HTR-8/SVneo (cell line): ENCODE data around the gene TARP.
"Not testable (repeated sequence)": the region's sequence is repeated elsewhere in the genome, so short reads cannot be mapped to it uniquely, and the experiment has no call there.

Source experiments
- DNase-seq: peaks from one replicate; pipeline ENCODE4 v3.0.0; 2011; ENCODE audit warnings: low spot score, mixed read lengths; ENCODE audit not compliant: insufficient read length
- FAIRE-seq: peaks from 2 replicates; lab custom pipeline; 2011; peaks lifted over from hg19 to GRCh38; lab: Jason Lieb, UNC

Gene TARP

DNA sequence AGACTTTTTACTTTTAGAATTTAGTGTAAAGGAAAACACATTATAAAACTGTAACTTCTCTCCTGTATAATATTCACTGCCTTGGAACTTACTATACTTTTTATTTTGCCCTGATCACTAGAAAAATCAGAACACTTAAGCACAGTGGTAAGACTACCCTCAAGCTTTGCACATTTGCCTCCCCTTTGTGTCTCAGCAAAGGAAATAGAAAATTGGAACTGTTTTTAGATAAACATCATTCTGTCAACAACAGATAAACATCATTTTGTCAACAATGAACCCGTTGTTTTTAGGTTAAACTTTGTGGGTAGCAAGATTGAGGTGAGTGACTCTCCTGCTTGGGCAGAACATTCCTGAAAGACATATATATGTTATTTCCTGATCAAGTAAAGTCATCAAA is 8.8 kb downstream of the TARP start:
- FAIRE-seq, DNase-seq: not testable (repeated sequence)

DNA sequence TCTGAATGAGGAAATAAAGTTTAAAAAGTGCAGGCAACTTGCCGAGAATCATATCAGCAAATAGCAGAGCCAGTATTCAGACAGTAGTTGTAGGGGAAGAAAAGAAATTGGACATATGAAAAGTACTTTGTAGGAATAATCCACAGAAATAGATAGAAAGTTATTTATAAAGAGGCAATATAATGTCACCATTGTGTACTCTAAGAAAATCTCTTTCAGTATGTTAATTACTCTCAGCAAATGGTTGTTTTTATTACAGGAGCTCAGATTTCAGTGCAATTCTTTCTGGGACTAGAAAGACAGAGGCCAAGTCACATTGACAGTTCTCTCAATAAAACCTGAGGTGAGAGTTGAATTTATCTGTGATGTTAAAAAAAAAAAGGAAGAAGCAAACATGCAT is 10.2 kb downstream of the TARP start:
- DNase-seq, FAIRE-seq: not testable (repeated sequence)

DNA sequence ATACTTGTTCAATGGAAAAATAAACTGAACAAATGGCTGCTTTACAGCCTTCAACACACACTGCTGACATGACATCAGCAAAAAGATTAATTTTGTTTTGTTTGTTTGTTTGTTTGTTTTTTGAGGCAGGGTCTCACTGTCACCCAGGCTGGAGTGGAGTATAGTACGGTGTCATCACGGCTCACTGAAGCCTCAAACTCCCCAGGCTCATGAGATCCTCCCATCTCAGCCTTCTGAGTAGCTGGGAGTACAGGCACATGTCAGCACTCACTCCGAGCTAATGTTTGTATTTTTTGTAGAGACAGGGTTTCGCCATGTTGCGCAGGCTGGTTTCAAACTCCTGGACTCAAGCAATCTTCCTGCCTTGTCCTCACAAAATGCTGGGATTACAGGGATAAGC is 10.9 kb downstream of the TARP start:
- FAIRE-seq (no peak), DNase-seq (no peak)

DNA sequence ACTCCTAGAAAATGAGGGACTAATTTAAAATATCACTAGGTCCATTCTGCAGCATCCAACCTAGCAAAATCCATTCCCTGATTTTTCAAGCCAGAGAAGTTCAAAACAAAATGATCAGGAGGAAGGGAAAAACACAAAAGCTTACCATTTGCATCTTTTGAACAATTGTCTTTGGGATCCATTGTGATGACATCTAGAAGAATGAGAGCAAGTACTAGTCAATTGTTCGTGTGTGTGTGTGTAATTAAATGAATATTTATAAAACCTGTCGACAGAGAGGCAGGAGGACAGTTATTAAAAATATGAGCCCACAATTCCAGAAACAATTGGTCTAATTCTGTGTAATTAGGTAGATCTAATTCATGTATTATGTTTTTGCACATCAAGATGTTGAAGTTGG is 11.4 kb downstream of the TARP start:
- FAIRE-seq, DNase-seq: not testable (repeated sequence)

DNA sequence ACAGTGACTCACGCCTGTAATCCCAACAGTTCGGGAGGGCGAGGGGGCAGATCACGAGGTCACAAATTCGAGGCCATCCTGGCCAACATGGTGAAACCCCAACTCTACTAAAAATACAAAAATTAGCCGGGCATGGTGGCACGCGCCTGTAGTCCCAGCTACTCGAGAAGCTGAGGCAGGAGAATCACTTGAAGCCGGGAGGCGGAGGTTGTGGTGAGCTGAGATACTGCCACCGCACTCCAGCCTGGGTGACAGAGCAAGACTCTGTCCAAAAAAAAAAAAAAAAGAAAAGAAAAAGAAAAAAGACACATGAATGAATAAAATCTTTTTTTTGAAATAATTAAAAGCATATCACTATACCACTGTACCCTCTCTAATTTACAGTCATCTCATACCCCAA is 11.8 kb downstream of the TARP start:
- DNase-seq, FAIRE-seq: not testable (repeated sequence)

DNA sequence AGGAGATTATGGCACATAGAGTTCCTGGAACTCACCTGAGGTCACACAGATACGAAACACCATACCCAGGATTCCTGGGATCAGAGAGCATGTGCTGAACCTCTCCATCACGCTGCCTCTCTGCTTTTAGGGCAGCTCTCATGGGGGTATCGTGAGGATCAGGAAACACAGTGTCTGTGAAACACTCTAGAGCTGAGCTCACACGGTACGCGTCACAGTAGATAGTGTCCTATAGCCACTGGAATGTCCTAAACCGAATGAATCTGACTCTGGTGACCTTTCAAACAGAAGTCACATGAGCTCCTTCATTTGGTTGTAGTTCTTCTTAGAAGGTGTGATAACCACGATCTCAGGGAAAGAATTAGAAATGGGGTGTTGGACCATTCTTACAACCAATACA is 14.3 kb downstream of the TARP start:
- not testable (repeated sequence) for DNase-seq, FAIRE-seq

DNA sequence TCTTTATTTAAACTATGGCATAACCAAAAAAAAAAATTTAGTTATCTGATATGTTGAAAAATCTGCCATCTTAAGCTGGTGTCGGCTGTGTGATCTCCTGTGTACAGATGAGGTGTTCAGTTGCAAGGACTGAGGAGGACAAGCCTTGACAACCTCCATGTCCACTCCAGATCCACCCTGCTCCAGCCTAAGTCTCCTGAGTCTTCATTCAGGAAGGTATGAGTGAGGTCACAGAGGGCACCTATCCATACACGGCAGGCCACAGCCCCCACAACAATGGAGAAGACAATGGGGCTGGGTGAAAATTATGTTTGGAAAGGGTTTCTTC is 16.1 kb downstream of the TARP start:
- no peak for FAIRE-seq
- no peak for DNase-seq

DNA sequence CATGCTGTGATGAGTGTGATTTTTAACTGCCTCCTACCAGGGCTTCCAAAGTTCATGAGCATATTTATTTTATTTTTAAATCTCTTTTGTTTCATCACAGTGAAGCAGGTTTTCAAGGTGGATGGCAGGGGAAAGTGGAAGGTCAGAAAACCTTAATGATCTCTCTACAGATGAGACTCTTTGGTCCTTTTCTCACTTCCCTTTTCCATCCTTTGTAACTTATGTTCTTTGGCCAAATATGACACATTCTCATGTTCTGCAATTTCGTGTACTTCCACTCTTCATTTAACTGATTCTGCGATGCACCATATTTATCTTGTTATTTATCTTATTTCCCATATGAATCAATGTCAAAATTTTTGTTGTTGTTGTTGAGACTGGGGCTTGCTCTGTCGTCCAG is 23.6 kb downstream of the TARP start:
- FAIRE-seq = not testable (repeated sequence)

DNA sequence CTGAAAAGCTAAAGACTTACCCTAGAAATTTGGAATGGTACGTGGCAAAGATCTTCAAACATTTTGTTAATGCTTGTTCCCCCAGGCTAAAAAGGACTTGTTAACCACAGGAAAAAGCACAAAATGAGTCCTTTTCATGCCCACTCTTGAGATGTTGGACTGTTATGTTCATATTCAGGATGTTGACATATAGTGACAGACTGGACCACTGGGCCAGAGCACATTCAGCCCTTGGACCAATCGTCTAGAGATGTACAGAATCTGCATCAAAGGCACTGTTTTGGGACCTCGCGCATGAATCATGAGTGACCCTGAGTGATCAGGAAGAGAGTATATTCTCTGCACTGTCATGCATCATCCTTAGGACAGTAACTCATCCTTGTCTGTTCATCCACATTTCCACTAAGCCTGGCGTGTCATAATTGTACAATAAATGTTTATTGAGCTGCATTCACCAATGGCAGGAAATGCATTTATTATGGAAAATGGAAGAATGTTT is 25.3 kb downstream of the TARP start:
- no peak for DNase-seq
- no peak for FAIRE-seq

More for the DNA sequence above, 23.6 kb downstream of the TARP start:
- not testable (repeated sequence) for DNase-seq

DNA sequence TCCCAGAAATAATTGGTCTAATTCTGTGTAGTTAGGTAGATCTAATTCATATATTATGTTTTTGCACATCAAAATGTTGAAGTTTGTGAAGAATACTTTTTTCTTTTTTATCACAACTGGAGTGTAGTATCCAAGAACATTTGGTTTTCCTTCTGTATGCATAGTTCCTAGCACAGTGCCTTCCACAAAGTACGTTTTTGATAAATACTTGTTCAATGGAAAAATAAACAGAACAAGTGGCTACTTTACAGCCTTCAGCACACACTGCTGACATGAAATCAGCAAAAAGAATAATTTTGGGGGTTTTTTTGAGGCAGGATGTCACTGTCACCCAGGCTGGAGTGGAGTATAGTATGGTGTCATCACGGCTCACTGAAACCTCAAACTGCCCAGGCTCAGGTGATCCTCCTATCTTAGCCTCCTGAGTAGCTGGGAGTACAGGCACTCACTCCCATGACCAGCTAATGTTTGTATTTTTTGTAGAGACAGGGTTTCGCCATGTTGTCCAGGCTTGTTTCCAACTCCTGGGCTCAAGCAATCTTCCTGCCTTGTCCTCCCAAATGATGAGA is 27.9 kb downstream of the TARP start:
- no peak for FAIRE-seq

DNA sequence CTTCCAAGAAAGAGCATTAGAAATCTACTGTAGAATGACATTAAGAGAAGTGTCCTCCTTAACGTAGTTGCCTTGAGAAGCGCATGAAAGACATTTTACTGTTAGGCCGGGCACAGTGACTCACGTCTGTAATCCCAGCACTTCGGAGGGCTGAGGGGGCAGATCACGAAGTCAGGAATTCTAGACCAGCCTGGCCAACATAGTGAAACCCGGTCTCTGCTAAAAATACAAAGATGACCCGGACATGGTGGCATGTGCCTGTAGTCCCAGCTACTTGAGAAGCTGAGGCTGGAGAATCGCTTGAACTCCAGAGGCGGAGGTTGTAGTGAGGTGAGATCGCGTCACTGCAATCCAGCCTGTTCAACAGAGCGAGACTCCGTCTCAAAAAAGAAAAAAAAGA is 28.9 kb downstream of the TARP start:
- FAIRE-seq (no peak), DNase-seq (no peak)

More for the DNA sequence above, 27.9 kb downstream of the TARP start:
- no peak for DNase-seq

DNA sequence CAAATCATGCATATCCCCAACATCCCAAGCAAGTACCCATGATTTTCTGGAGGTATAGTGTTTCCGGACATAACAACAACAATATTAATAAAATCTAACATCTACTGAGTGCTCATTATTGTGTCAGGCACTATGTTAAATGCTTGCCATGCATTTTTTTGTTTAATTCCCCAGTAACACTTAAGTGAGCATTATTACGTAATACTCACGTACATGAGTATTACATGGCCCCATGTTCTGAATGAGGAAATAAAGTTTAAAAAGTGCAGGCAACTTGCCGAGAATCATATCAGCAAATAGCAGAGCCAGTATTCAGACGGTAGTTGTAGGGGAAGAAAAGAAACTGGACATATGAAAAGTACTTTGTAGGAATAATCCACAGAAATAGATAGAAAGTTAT is 30.1 kb downstream of the TARP start:
- DNase-seq, FAIRE-seq: not testable (repeated sequence)

DNA sequence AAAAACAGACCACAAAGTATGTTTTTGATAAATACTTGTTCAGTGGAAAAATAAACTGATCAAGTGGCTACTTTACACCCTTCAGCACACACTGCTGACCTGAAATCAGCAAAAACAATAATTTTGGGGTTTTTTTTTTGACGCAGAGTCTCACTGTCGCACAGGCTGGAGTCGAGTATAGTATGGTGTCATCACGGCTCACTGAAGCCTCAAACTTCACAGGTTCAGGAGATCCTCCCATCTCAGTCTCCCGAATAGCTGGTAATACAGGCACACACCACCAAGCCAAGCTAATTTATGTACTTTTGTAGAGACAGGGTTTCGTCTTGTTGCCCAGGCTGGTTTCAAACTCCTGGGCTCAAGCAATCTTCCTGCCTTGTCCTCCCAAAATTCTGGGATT is 30.6 kb downstream of the TARP start:
- DNase-seq = no peak
- FAIRE-seq = no peak

DNA sequence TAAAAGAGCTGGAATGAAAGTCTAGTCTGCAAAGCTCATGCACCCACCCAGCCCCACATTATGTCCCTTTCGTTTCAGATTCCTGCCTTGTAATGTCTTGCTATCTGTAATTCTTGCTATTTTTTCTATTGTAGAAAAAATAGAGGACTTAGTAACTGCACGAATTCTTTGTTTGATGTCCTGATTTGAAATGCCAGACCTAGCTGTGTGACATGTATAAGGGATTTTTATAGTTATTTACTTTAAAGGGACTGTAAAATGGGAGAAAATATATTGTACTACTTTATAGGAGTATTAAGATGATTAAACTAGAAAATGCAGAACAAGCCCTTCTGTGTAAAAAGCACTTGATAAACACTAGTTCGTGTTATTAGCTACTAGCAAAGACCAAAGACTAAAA is 32.4 kb downstream of the TARP start:
- DNase-seq (no peak), FAIRE-seq (no peak)

DNA sequence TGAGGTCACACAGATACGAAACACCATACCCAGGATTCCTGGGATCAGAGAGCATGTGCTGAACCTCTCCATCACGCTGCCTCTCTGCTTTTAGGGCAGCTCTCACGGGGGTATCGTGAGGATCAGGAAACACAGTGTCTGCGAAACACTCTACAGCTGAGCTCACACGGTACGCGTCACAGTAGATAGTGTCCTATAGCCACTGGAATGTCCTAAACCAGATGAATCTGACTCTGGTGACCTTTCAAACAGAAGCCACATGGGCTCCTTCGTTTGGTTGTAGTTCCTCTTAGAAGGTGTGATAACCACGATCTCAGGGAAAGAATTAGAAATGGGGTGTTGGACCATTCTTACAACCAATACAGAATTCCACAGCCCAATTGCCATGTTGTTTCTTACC is 34.3 kb downstream of the TARP start:
- not testable (repeated sequence) for DNase-seq, FAIRE-seq

DNA sequence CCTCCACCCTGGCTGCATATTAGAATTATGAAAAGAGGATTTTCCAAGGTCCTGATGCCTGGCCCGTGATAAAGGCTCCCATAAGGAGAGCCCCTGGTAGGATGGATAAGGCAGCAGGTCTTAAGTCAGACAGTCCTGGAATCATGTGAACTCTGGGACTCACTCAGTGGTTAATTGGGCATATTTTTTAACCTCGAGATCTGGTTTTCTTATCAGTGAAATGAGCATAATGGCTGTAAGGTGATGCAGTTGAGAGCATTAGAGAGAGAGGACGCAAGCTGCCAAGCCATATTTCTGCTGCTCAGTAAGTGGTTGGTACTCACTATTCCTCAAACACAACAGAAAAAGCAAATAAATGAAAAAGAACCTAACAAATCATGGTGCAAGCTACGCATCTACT is 37.8 kb downstream of the TARP start:
- DNase-seq (no peak), FAIRE-seq (no peak)

DNA sequence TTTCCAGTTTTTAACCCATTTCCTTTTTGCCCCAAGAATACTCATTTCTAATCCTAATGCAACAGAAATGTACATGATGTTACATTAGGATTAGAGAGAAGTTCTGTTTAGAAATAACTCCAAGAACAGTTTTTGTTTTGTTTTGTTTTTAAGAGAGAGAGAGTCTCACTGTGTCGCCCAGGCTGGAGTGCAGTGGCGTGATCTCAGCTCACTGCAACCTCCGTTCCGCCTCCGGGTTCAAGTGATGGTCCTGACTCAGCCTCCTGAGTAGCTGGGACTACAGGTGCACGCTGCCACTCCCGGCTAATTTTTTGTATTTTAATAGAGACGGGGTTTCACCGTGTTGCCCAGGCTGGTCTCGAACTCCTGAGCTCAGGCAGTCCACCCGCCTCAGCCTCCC is 38.7 kb downstream of the TARP start:
- not testable (repeated sequence) for DNase-seq

DNA sequence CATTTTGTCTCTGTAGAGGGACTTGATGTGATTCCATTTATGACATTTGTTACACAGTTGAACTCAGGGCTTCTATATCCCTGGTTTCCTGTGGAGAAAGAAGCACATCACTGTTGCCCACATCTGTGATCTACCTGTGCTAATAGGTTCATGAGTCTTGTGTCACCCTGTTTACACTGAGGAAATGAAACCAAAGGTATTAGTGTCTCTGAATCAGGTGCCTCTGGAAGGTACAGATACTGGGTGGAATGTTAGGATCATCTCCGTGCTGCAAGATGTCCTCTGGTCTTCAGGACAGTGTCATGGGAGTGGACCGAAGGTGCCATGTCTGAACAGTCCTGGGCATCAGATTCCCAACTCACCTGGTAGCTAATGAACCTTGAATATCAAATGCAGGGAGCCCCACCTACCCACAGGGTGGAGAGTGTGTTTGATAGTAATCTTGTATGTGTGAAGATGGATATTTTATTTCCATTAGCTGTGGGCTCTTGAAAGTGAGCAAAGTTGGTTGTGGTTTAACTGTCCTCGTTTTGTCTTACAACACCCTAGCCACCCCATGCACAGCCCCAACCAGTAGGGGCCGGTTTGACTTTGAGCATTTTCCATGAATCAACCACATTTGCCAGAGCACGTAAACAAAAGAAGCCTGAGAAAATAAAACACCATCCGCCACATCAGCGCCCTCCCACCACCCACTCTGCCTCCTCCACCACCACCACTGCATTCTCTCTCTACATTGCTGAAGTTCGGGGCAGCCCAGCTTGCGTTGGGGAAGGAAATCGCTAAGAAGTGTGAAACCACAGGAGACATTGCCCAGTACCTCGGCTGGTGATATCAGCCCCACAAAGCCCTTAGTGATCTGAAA is 40.7 kb downstream of the TARP start:
- no peak for FAIRE-seq
- no peak for DNase-seq

More for the DNA sequence above, 38.7 kb downstream of the TARP start:
- not testable (repeated sequence) for FAIRE-seq

DNA sequence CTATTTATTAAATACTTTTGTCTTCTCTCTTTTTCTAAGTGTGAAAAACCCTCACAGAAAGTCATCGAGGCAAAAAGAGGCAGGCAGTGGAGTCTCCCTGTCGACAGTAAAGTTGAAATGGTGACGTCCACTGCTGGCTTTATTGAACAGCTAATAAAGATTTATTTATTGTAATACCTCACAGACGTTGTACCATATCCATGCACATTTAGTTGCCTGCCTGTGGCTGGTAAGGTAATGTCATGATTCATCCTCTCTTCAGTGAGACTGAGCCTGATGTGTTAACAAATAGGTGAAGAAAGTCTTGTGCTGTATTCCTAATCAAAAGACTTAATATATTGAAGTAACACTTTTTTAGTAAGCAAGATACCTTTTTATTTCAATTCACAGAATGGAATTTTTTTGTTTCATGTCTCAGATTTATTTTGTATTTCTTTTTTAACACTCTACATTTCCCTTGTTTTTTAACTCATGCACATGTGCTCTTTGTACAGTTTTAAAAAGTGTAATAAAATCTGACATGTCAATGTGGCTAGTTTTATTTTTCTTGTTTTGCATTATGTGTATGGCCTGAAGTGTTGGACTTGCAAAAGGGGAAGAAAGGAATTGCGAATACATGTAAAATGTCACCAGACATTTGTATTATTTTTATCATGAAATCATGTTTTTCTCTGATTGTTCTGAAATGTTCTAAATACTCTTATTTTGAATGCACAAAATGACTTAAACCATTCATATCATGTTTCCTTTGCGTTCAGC is 43.4 kb downstream of the TARP start:
- FAIRE-seq (no peak), DNase-seq (no peak)

DNA sequence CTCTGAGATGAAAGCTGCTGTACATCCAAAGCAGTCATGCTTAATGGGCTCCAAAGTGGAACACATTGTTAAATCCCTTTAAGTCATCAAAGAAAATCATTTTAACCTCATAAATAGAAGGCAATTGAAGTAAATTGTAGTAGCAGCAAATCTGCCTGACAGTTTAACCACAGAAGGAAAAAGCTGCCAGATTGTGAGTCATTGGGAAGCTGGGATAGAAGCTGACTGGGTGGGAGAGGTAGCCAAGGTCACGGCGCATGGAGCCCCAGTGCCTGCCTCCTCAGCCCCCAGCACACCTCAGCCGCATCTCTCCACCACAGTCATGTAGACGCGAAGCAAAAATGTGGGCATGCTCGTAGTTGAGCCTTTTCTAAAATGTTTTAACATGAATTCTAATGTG is 44.0 kb downstream of the TARP start:
- DNase-seq (no peak), FAIRE-seq (no peak)

DNA sequence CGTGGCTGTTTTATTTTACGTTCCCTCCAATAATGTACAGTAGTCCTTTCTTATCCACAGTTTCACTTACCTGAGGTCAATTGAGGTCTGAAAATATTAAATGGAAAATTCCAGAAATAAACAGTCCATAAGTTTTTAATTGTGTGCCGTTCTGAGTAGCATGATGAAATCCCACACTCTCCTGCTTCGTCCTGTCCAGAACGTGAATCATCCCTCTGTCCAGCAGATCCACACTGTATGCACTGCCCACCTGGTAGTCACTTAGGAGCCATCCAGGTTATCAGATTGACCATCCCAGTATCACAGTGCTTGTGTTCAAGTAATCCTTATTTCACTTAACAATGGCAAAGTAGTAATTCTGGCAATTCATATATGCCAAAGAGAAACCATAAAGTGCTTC is 49.0 kb downstream of the TARP start:
- no peak for DNase-seq
- FAIRE-seq = no peak
